K562 (cell line): ENCODE measurements around the gene CAPN6. TPM values are rescaled to one million over a fixed set of nuclear protein-coding genes. Genes with fewer than 3 reads are reported as not detected.
A peak's percentile ranks its signal among the peaks of the same experiment; 100 is the strongest.

Experiments used
- ATAC-seq: fragments of 200-7000 bp; cut with Tn5 transposase; 3 replicates; pipeline ENCODE4 v1.9.1; 2020; ENCODE audit warnings: moderate library complexity
- BruUV-seq: library from RNA; stranded (reverse); fragments of 400-500 nt; replicated peaks from 2 replicates; lab custom pipeline; 2021; lab: Mats Ljungman, UMichigan
- CTCF ChIA-PET: fragments of 300-600 bp; formaldehyde crosslinking; extraction: SDS; loops from one replicate; lab custom pipeline; 2021; ENCODE audit warnings: low intra/inter-chr PET ratio; lab: Yijun Ruan, JAX
- POLR2A ChIA-PET: fragments of 300-600, 350-650 bp; sonication (Branson Sonifier 250); formaldehyde crosslinking; extraction: SDS; loops from one replicate; lab custom pipeline; 2021; ENCODE audit warnings: antibody characterized with exemption, inconsistent platforms; lab: Yijun Ruan, JAX
- DNase-seq, 4 experiments: peaks; one replicate each; pipeline versions ENCODE4 v3.0.0 to v3.0.0-alpha.2; 2011 to 2018; ENCODE audit warnings: low spot score in 3 of 4, mixed read lengths in 3 of 4; ENCODE audit errors: extremely low read depth in 1 of 4
- FAIRE-seq: peaks from 2 replicates; lab custom pipeline; 2011; peaks lifted over from hg19 to GRCh38; lab: Jason Lieb, UNC
- H2AFZ ChIP-seq: 2 replicates; pipeline ENCODE4 v1.6.0; 2011; ENCODE audit warnings: low read depth, low read length, control low read depth, inconsistent platforms
- H3K27ac ChIP-seq: fragments of 200-600 bp; 3 replicates; pipeline ENCODE4 v1.8.0; 2011; ENCODE audit warnings: low read depth, mild to moderate bottlenecking, control low read depth, inconsistent platforms, low read length, moderate library complexity, mixed read lengths; ENCODE audit errors: extremely low read depth
- H3K27me3 ChIP-seq, 2 experiments: fragments of 300-600 bp in 1 of 2; 2 replicates in 1 of 2; 3 replicates in 1 of 2; pipeline versions ENCODE4 v1.6.0 to v1.8.0; 2011; ENCODE audit warnings: inconsistent platforms in 2 of 2, low read length in 2 of 2, mild to moderate bottlenecking in 1 of 2, mixed read lengths in 1 of 2, moderate library complexity in 1 of 2; ENCODE audit not compliant: control insufficient read depth in 2 of 2, insufficient read depth in 2 of 2
- H3K36me3 ChIP-seq: fragments of 300-600 bp; 3 replicates; pipeline ENCODE4 v1.8.0; 2011; ENCODE audit warnings: mild to moderate bottlenecking, low read length, inconsistent platforms; ENCODE audit not compliant: control insufficient read depth, insufficient read depth
- H3K4me1 ChIP-seq, 2 experiments: fragments of 200-600 bp in 1 of 2; replicated peaks in 1 of 2; 2 replicates in 1 of 2; 3 replicates in 1 of 2; pipeline versions ENCODE4 v1.5.1 to v1.8.0; 2011; ENCODE audit warnings: inconsistent platforms in 2 of 2, low read length in 2 of 2, mild to moderate bottlenecking in 1 of 2, mixed read lengths in 1 of 2, moderate library complexity in 1 of 2; ENCODE audit not compliant: control insufficient read depth in 2 of 2, insufficient read depth in 2 of 2
- H3K4me2 ChIP-seq: 2 replicates; pipeline ENCODE4 v1.6.1; 2011; ENCODE audit warnings: low read length, control low read depth, inconsistent platforms, mixed read lengths; ENCODE audit not compliant: insufficient read depth
- H3K4me3 ChIP-seq: fragments of 200-600 bp; sonication (generic), shearing (Covaris generic); 2 replicates; pipeline ENCODE4 v1.5.1; 2016; ENCODE audit warnings: control low read depth, inconsistent platforms
- H3K79me2 ChIP-seq: fragments of 200-600 bp; 3 replicates; pipeline ENCODE4 v1.8.0; 2011; ENCODE audit warnings: low read length, inconsistent platforms; ENCODE audit not compliant: control insufficient read depth, insufficient read depth
- H3K9ac ChIP-seq, 2 experiments: 2 replicates each; pipeline versions ENCODE4 v1.6.0 to v1.6.1; 2011; ENCODE audit warnings: low read depth in 2 of 2, low read length in 2 of 2, control low read depth in 1 of 2, inconsistent platforms in 1 of 2, mild to moderate bottlenecking in 1 of 2, mixed read lengths in 1 of 2; ENCODE audit not compliant: insufficient read depth in 1 of 2
- H3K9me1 ChIP-seq: one replicate; pipeline ENCODE4 v1.6.0; 2011; ENCODE audit warnings: inconsistent platforms, mild to moderate bottlenecking, low read length, moderate library complexity; ENCODE audit not compliant: control insufficient read depth, insufficient read depth
- H3K9me3 ChIP-seq: replicated peaks from 2 replicates; pipeline ENCODE4 v1.5.1; 2011; ENCODE audit warnings: low read depth, low read length, inconsistent platforms; ENCODE audit not compliant: control insufficient read depth, insufficient read depth
- H4K20me1 ChIP-seq: replicated peaks from 2 replicates; pipeline ENCODE4 v1.6.1; 2011; ENCODE audit warnings: low read length, inconsistent platforms, mixed read lengths; ENCODE audit not compliant: control insufficient read depth, insufficient read depth
- DEAF1 ChIP-seq: fragments of 450-650 bp; formaldehyde crosslinking; IDR thresholded peaks from 2 replicates; pipeline ENCODE4 v1.4.0; 2020; ENCODE audit warnings: mild to moderate bottlenecking, moderate library complexity
- JUNB ChIP-seq: fragments of 450-650 bp; formaldehyde crosslinking; conservative IDR thresholded peaks from 2 replicates; pipeline ENCODE4 v1.4.0; 2020; ENCODE audit warnings: mild to moderate bottlenecking
- KLF16 ChIP-seq: IDR thresholded peaks from 2 replicates; pipeline ENCODE4 v1.6.1; 2016; ENCODE audit warnings: antibody characterized with exemption
- NEUROD1 ChIP-seq: fragments of 150-350 bp; IDR thresholded peaks from 2 replicates; pipeline ENCODE4 v1.6.1; 2014; ENCODE audit warnings: borderline replicate concordance, low read length, low read depth; ENCODE audit not compliant: partially characterized antibody
- NFIC ChIP-seq: fragments of 450-650 bp; IDR thresholded peaks from 2 replicates; pipeline ENCODE4 v1.6.1; 2017; ENCODE audit warnings: mild to moderate bottlenecking, inconsistent platforms
- SMARCB1 ChIP-seq: IDR thresholded peaks from 2 replicates; pipeline ENCODE4 v1.6.1; 2011; ENCODE audit warnings: improper control_type of control experiment, low read depth; ENCODE audit not compliant: insufficient read length
- STAG1 ChIP-seq: sonication (generic); formaldehyde crosslinking; IDR thresholded peaks from 2 replicates; pipeline ENCODE4 v1.5.0; 2020; ENCODE audit warnings: missing genetic modification reagents, borderline replicate concordance
- TAF15 ChIP-seq: fragments of 200-400 bp; formaldehyde crosslinking; IDR thresholded peaks from 2 replicates; pipeline ENCODE4 v1.6.1; 2017; ENCODE audit warnings: mild to moderate bottlenecking, low read depth, low read length, moderate library complexity
- TAF9B ChIP-seq: fragments of 450-650 bp; IDR thresholded peaks from 2 replicates; pipeline ENCODE4 v1.6.1; 2018; ENCODE audit warnings: mild to moderate bottlenecking; ENCODE audit not compliant: partially characterized antibody
- TBP ChIP-seq: optimal IDR thresholded peaks from 2 replicates; pipeline ENCODE3; 2011; ENCODE audit warnings: low read depth, low read length, improper control_type of control experiment
- TFE3 ChIP-seq: fragments of 450-650 bp; formaldehyde crosslinking; IDR thresholded peaks from 2 replicates; pipeline ENCODE4 v1.4.0; 2020; ENCODE audit warnings: mild to moderate bottlenecking, mixed read lengths
- ZBTB26 ChIP-seq: fragments of 450-650 bp; formaldehyde crosslinking; IDR thresholded peaks from 2 replicates; pipeline ENCODE4 v1.4.0; 2022; ENCODE audit warnings: missing genetic modification characterization
- ZHX1 ChIP-seq: fragments of 150-350 bp; conservative IDR thresholded peaks from 2 replicates; pipeline ENCODE4 v1.6.1; 2014; ENCODE audit warnings: low read length
- ZNF780A ChIP-seq: fragments of 250-450 bp; sonication (Bioruptor Pico); IDR thresholded peaks from 2 replicates; pipeline ENCODE4 v1.5.0; 2021; ENCODE audit warnings: mild to moderate bottlenecking
- WGBS: fragments of 100-300 bp; shearing (Covaris generic); methylation state at CpG from one replicate; pipeline ENCODE4 v1.1.6; 2016; ENCODE audit warnings: low coverage, mixed read lengths; ENCODE audit not compliant: insufficient coverage; ENCODE audit errors: missing lambda C conversion rate; 5-methylcytosine and 5-hydroxymethylcytosine counted together
- in situ Hi-C: fragments of 300-500 bp; cut with MboI; formaldehyde crosslinking; loops from 4 replicates; pipeline ENCODE4 v1.15.0; 2018; ENCODE audit warnings: inconsistent platforms, mixed read lengths
- intact Hi-C: fragments of 100-400 bp; cut with micrococcal nuclease; formaldehyde crosslinking; loops from 2 replicates; pipeline ENCODE4 v1.14.2; 2022
- polyA plus RNA-seq, 8 experiments: library from polyadenylated mRNA; depleted of rRNA in 4 of 8; stranded (reverse) in 5 of 8; unstranded in 3 of 8; fragments of >200 nt; fragmentation: Nextera tagmentation in 2 of 8; fragmentation: Illumina TruSeq in 1 of 8; extraction: Ambion mirVana in 2 of 8; extraction: Trizol in 1 of 8; gene quantifications; 2 replicates each; pipeline versions ENCODE4 v1.2.1 to v1.2.3, GENCODE V29; 2011 to 2014; ENCODE audit warnings: inconsistent platforms in 1 of 8, missing spikeins in 1 of 8
- total RNA-seq, 7 experiments: library from RNA; depleted of rRNA in 6 of 7; stranded (reverse); fragments of >200 nt in 6 of 7; fragmentation: Illumina TruSeq in 2 of 7; extraction: Trizol in 2 of 7; gene quantifications; 2 replicates each; pipeline versions ENCODE4 v1.2.1 to v1.2.3, GENCODE V29; 2011 to 2021; ENCODE audit warnings: low replicate concordance in 1 of 7

The CAPN6 gene
- total and polyA plus RNA-seq, 9 of the 15 experiments (the other 6 are each of a cell fraction or from before 2014, with no cell fraction given): 0.11 TPM; not detected in 8

GRCh38 chrX:111244235-111244750 lies 26.0 kb downstream of the CAPN6 start:
- H3K4me2 ChIP-seq: no peak overlapping the region
- no peak overlapping the region for H2AFZ ChIP-seq
- POLR2A ChIA-PET: no interaction called here
- H3K79me2 ChIP-seq: no peaks in the 10 kb centered on the region
- no peak for FAIRE-seq
- no peaks in the 10 kb centered on the region for H3K36me3 ChIP-seq
- H3K9me3 ChIP-seq: no peaks in the 10 kb centered on the region
- H3K9me1 ChIP-seq: no peaks in the 10 kb centered on the region
- no peak overlapping the region for H3K9ac ChIP-seq
- BruUV-seq: no TSS peak
- CTCF ChIA-PET: interaction anchor here (1.5 kb wide), 1 partner anchor 76 kb away, joined by 3 read pairs; no protein-coding TSS in a partner anchor
- no peaks in the 10 kb centered on the region for H3K4me1 ChIP-seq
- WGBS: 0% methylated on average over 2 of the region's 2 CpGs
- no peaks in the 10 kb centered on the region for H3K27me3 ChIP-seq
- no peaks in the 10 kb centered on the region for H4K20me1 ChIP-seq
- ATAC-seq: no peak
- intact Hi-C loops (loop anchor here (5.0 to 10.0 kb wide), 3 partner anchors 77 to 789 kb away; partner anchors contain the start of gene PAK3), in situ Hi-C loops (loop anchor here (25.0 kb wide), 2 partner anchors 382 to 807 kb away; no protein-coding TSS in a partner anchor)
- H3K4me3 ChIP-seq: no peak overlapping the region
- DNase-seq: peak in 2 of 4 experiments; percentile 3 to 16
- H3K27ac ChIP-seq: no peak overlapping the region
- TF ChIP-seq TAF9B (no peak), TBP (no peak), NFIC (no peak), JUNB (no peak), DEAF1 (0 out of 2 replicates have a peak, but pooled peaks have one; percentile 25), ZHX1 (no peak), TAF15 (no peak), TFE3 (no peak), ZBTB26 (no peak), KLF16 (no peak), ZNF780A (no peak), STAG1 (CRISPR knock-in tag) (no peak), NEUROD1 (no peak), SMARCB1 (no peak)
